IMR-90 (cell line): ENCODE results near the gene EBF3. TPM values are rescaled to one million over a fixed set of nuclear protein-coding genes. Genes with fewer than 3 reads are reported as not detected.

ENCODE experiments used
- ATAC-seq: fragments of 200-7000 bp; cut with Tn5 transposase; 2 replicates; pipeline ENCODE4 v1.9.1; 2020; ENCODE audit warnings: low read depth, mild to moderate bottlenecking, moderate library complexity
- BruUV-seq: library from RNA; stranded (reverse); fragments of 400-500 nt; replicated peaks from 2 replicates; lab custom pipeline; 2021; lab: Mats Ljungman, UMichigan
- CTCF ChIA-PET: fragments of 300-600 bp; formaldehyde crosslinking; extraction: SDS; loops from one replicate; lab custom pipeline; 2021; ENCODE audit warnings: antibody characterized with exemption; lab: Yijun Ruan, JAX
- POLR2A ChIA-PET: fragments of 300-600 bp; sonication (Branson Sonifier 250); formaldehyde crosslinking; loops from one replicate; lab custom pipeline; 2022; ENCODE audit warnings: antibody characterized with exemption; ENCODE audit not compliant: unreplicated experiment; lab: Charles Lee
- DNase-seq: peaks from one replicate; pipeline ENCODE4 v3.0.0; 2013
- H2AFZ ChIP-seq: replicated peaks from 2 replicates; pipeline ENCODE3; 2013; ENCODE audit warnings: low read length, mild to moderate bottlenecking; ENCODE audit not compliant: poor library complexity
- H2AK5ac ChIP-seq: 2 replicates; pipeline ENCODE4 v1.6.1; 2013; ENCODE audit warnings: low read depth, low read length, inconsistent platforms
- H2AK9ac ChIP-seq: replicated peaks from 2 replicates; pipeline ENCODE3; 2013; ENCODE audit warnings: mild to moderate bottlenecking, low read depth, low read length, moderate library complexity; ENCODE audit not compliant: poor library complexity
- H2BK120ac ChIP-seq: 2 replicates; pipeline ENCODE4 v1.6.1; 2013; ENCODE audit warnings: low read depth, low read length, inconsistent platforms
- H2BK15ac ChIP-seq: 3 replicates; pipeline ENCODE4 v1.6.1; 2013; ENCODE audit warnings: low read depth, low read length, inconsistent platforms
- H2BK20ac ChIP-seq: 2 replicates; pipeline ENCODE4 v1.6.1; 2013; ENCODE audit warnings: low read depth, mild to moderate bottlenecking, inconsistent platforms, low read length, moderate library complexity
- H2BK5ac ChIP-seq: 2 replicates; pipeline ENCODE4 v1.6.1; 2013; ENCODE audit warnings: mild to moderate bottlenecking, low read depth, low read length, inconsistent platforms; ENCODE audit not compliant: poor library complexity, severe bottlenecking
- H3K14ac ChIP-seq: replicated peaks from 2 replicates; pipeline ENCODE4 v1.6.1; 2013; ENCODE audit warnings: low read depth, low read length, inconsistent platforms
- H3K18ac ChIP-seq: 2 replicates; pipeline ENCODE4 v1.6.1; 2013; ENCODE audit warnings: low read depth, low read length, control low read depth
- H3K23ac ChIP-seq: 2 replicates; pipeline ENCODE4 v1.6.1; 2013; ENCODE audit warnings: low read depth, low read length, inconsistent platforms
- H3K27ac ChIP-seq: 2 replicates; pipeline ENCODE4 v1.5.1; 2013; ENCODE audit warnings: mild to moderate bottlenecking, control low read depth, low read length; ENCODE audit not compliant: insufficient read depth
- H3K27me3 ChIP-seq: 2 replicates; pipeline ENCODE4 v1.6.1; 2013; ENCODE audit warnings: low read length; ENCODE audit not compliant: control insufficient read depth, insufficient read depth
- H3K36me3 ChIP-seq: 2 replicates; pipeline ENCODE4 v1.6.1; 2013; ENCODE audit warnings: low read length, mixed read lengths; ENCODE audit not compliant: control insufficient read depth, insufficient read depth
- H3K4ac ChIP-seq: 2 replicates; pipeline ENCODE4 v1.6.1; 2013; ENCODE audit warnings: low read depth, low read length, inconsistent platforms
- H3K4me1 ChIP-seq: 2 replicates; pipeline ENCODE4 v1.6.1; 2013; ENCODE audit warnings: low read length, mixed read lengths; ENCODE audit not compliant: control insufficient read depth, insufficient read depth
- H3K4me2 ChIP-seq: 2 replicates; pipeline ENCODE4 v1.6.1; 2013; ENCODE audit warnings: low read depth, mild to moderate bottlenecking, control low read depth, low read length, moderate library complexity
- H3K4me3 ChIP-seq: 2 replicates; pipeline ENCODE4 v1.5.1; 2013; ENCODE audit warnings: low read depth, mild to moderate bottlenecking, control low read depth, low read length, moderate library complexity; ENCODE audit not compliant: insufficient read depth
- H3K56ac ChIP-seq: 2 replicates; pipeline ENCODE4 v1.6.1; 2013; ENCODE audit warnings: low read length, inconsistent platforms; ENCODE audit not compliant: insufficient read depth; ENCODE audit errors: extremely low read depth
- H3K79me1 ChIP-seq, 2 experiments: 2 replicates each; pipeline ENCODE4 v1.6.1; 2013; ENCODE audit warnings: low read length in 2 of 2, inconsistent platforms in 1 of 2, low read depth in 1 of 2
- H3K9ac ChIP-seq: 2 replicates; pipeline ENCODE4 v1.6.1; 2013; ENCODE audit warnings: low read depth, low read length, control low read depth
- H3K9me1 ChIP-seq: 2 replicates; pipeline ENCODE4 v1.6.1; 2013; ENCODE audit warnings: low read length, inconsistent platforms; ENCODE audit not compliant: insufficient read depth
- H3K9me3 ChIP-seq: 2 replicates; pipeline ENCODE4 v1.6.1; 2013; ENCODE audit warnings: low read length; ENCODE audit not compliant: control insufficient read depth, insufficient read depth
- H4K20me1 ChIP-seq: 2 replicates; pipeline ENCODE4 v1.6.1; 2013; ENCODE audit warnings: low read length, inconsistent platforms; ENCODE audit not compliant: insufficient read depth
- H4K5ac ChIP-seq: 2 replicates; pipeline ENCODE4 v1.6.1; 2013; ENCODE audit warnings: mild to moderate bottlenecking, low read depth, low read length, control low read depth
- H4K8ac ChIP-seq, 2 experiments: 2 replicates each; pipeline ENCODE4 v1.6.1; 2013; ENCODE audit warnings: low read depth in 2 of 2, low read length in 2 of 2, control low read depth in 1 of 2, inconsistent platforms in 1 of 2
- H4K91ac ChIP-seq: 2 replicates; pipeline ENCODE4 v1.6.1; 2013; ENCODE audit warnings: low read depth, low read length, inconsistent platforms; ENCODE audit not compliant: insufficient read depth
- CEBPB ChIP-seq: IDR thresholded peaks from 2 replicates; pipeline ENCODE4 v1.6.1; 2012; ENCODE audit warnings: low read depth, low read length, improper control_type of control experiment
- CTCF ChIP-seq: conservative IDR thresholded peaks from 2 replicates; pipeline ENCODE4 v1.5.1; 2012; ENCODE audit warnings: mild to moderate bottlenecking, low read depth, low read length, improper control_type of control experiment
- MAFK ChIP-seq: IDR thresholded peaks from 2 replicates; pipeline ENCODE4 v1.6.1; 2012; ENCODE audit warnings: low read depth, low read length, improper control_type of control experiment
- MAZ ChIP-seq: IDR thresholded peaks from 2 replicates; pipeline ENCODE4 v1.6.1; 2012; ENCODE audit warnings: low read depth, mild to moderate bottlenecking, low read length, improper control_type of control experiment, moderate library complexity, borderline replicate concordance
- MXI1 ChIP-seq: IDR thresholded peaks from 2 replicates; pipeline ENCODE4 v1.6.1; 2012; ENCODE audit warnings: low read depth, mild to moderate bottlenecking, low read length, moderate library complexity, borderline replicate concordance
- NFE2L2 ChIP-seq: fragments of 150-350 bp; IDR thresholded peaks from 2 replicates; pipeline ENCODE4 v1.6.1; 2016; ENCODE audit warnings: low read depth, mild to moderate bottlenecking, low read length
- RAD21 ChIP-seq: IDR thresholded peaks from 2 replicates; pipeline ENCODE4 v1.6.1; 2012; ENCODE audit warnings: low read length, improper control_type of control experiment
- RCOR1 ChIP-seq: IDR thresholded peaks from 2 replicates; pipeline ENCODE4 v1.6.1; 2012; ENCODE audit warnings: mild to moderate bottlenecking, low read length, improper control_type of control experiment; ENCODE audit not compliant: insufficient replicate concordance
- RFX5 ChIP-seq: IDR thresholded peaks from 2 replicates; pipeline ENCODE4 v1.8.0; 2012; ENCODE audit warnings: low read depth, mild to moderate bottlenecking, low read length, moderate library complexity
- WGBS, 2 experiments: methylation state at CpG; one replicate each; pipeline versions ENCODE4 v1.1.5 to v1.1.7; 2013; ENCODE audit warnings: missing lambda C conversion rate in 2 of 2; ENCODE audit not compliant: insufficient read length in 1 of 2; ENCODE audit errors: extremely low coverage in 2 of 2; 5-methylcytosine and 5-hydroxymethylcytosine counted together
- dilution Hi-C: fragments of 300-500 bp; cut with HindIII; formaldehyde crosslinking; loops from one replicate; pipeline ENCODE4 v1.14.3; 2018; ENCODE audit warnings: low sequenced_read_pairs; ENCODE audit not compliant: unreplicated experiment
- in situ Hi-C: fragments of 300-500 bp; cut with MboI; formaldehyde crosslinking; loops from 3 replicates; pipeline ENCODE4 v1.14.3; 2019; ENCODE audit warnings: low sequenced_read_pairs, inconsistent platforms, mixed read lengths
- intact Hi-C: fragments of 100-400 bp; cut with micrococcal nuclease; formaldehyde crosslinking; loops from 2 replicates; pipeline ENCODE4 v1.10.0; 2022
- polyA plus RNA-seq, 3 experiments: library from polyadenylated mRNA; depleted of rRNA; stranded (reverse); fragments of >200 nt; gene quantifications; 2 replicates each; pipeline ENCODE4 v1.2.3, GENCODE V29; 2012; ENCODE audit warnings: low replicate concordance in 1 of 3
- total RNA-seq: library from RNA; depleted of rRNA; stranded (reverse); fragments of >200 nt; gene quantifications from 2 replicates; pipeline ENCODE4 v1.2.3, GENCODE V29; 2012

EBF3 gene
- total and polyA plus RNA-seq, 2 of the 4 experiments (the other 2 are of a cell fraction): 0.36 to 0.70 TPM

- no peaks in the 10 kb centered on the region for H3K79me1 ChIP-seq
- H2BK20ac ChIP-seq: no peak overlapping the region
- H3K36me3 ChIP-seq: peaks cover 5% of the 10 kb centered on the region; the same call in 1 of the 2 replicates
- H3K23ac ChIP-seq: no peak overlapping the region
- no peak overlapping the region for H2BK120ac ChIP-seq
- in situ Hi-C loops (no loop called here), intact Hi-C loops (loop anchor here (5.0 kb wide), 1 partner anchor 493 kb away; the partner anchor contains the start of gene MGMT), dilution Hi-C loops (no loop called here)
- no peaks in the 10 kb centered on the region for H4K20me1 ChIP-seq
- DNase-seq (no peak), ATAC-seq (no peak)
- H3K9ac ChIP-seq: no peak overlapping the region
- no peak overlapping the region for H3K56ac ChIP-seq
- no peak overlapping the region for H3K18ac ChIP-seq
- no peak overlapping the region for H3K4me3 ChIP-seq
- no peak overlapping the region for H4K5ac ChIP-seq
- POLR2A ChIA-PET: interaction anchor here (0.6 kb wide), 1 partner anchor 624 kb away, joined by 3 read pairs; no protein-coding TSS in a partner anchor
- no peak overlapping the region for H3K27ac ChIP-seq
- H3K4me2 ChIP-seq: no peak overlapping the region
- no peak overlapping the region for H2AK9ac ChIP-seq
- H3K27me3 ChIP-seq: peaks cover 52% of the 10 kb centered on the region
- no peaks in the 10 kb centered on the region; the same call in 1 of the 2 replicates for H3K4me1 ChIP-seq
- H3K9me1 ChIP-seq: no peaks in the 10 kb centered on the region
- CTCF ChIA-PET: no interaction called here
- no peak overlapping the region for H2BK15ac ChIP-seq
- no peak overlapping the region for H2AK5ac ChIP-seq
- TF ChIP-seq RAD21: no peak
- TF ChIP-seq MAZ: no peak
- no peak for TF ChIP-seq RCOR1
- TF ChIP-seq CTCF: no peak
- no peak for TF ChIP-seq MAFK
- TF ChIP-seq RFX5: no peak
- TF ChIP-seq NFE2L2: no peak
- TF ChIP-seq CEBPB: no peak
- no peak for TF ChIP-seq MXI1
- BruUV-seq: no TSS peak
- H3K14ac ChIP-seq: no peak overlapping the region
- no peak overlapping the region for H2AFZ ChIP-seq
- WGBS, 2 experiments: 40% methylated on average over 2 of the region's 14 CpGs; no CpG with 5 or more reads in 1 of the 2 experiments
- no peak overlapping the region for H3K4ac ChIP-seq
- H2BK5ac ChIP-seq: no peak overlapping the region
- no peak overlapping the region for H4K91ac ChIP-seq
- no peak overlapping the region for H4K8ac ChIP-seq
- no peaks in the 10 kb centered on the region for H3K9me3 ChIP-seq
These were observed 3.5 kb downstream of the EBF3 start for GRCh38 chr10:129960481-129961156.
